Measurements from ENCODE around the gene PTPRK.

DNA sequence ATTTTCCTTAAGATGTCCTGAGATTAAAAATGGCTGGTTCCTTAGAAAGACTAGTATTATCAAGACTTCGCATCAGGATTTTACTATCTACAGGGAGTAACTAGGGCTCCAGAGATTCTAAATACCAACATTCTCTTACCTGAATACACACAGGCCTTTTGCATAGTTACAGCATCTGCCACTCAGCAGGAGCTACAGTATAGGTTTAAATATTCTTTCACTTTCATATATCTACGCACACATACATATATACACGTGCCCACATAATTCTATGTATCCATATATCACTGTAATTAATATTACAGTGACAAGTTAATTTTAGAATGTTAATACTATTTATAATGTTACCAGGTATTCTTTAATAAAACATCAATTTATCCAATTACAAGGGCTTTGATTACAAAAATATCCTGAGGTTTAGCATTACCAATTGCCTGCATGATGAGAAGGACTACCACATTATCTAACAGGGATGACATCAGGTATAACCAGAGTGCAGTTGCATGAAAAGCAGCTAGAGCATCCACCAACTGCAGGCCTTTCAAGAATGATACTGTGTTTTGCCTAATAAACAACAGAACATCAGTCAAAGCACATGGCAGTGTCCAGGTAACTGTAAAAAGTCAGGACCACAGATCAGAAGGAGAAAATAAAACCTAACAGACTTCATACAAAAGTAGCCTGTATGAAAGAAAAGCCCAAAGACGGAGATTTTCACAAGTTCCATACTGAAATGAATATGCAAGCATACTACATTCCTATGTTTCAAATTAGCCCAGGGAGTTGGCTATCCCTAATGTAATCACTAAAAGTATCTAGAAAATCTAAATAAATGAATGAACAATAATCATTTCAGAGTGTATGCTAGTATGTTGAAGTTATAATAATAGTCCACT lies 268.7 kb downstream of the PTPRK start:
- TF ChIP-seq EP300 (IDR thresholded peaks at IDR 0.05) = no peak
- TF ChIP-seq, protein P1, sequence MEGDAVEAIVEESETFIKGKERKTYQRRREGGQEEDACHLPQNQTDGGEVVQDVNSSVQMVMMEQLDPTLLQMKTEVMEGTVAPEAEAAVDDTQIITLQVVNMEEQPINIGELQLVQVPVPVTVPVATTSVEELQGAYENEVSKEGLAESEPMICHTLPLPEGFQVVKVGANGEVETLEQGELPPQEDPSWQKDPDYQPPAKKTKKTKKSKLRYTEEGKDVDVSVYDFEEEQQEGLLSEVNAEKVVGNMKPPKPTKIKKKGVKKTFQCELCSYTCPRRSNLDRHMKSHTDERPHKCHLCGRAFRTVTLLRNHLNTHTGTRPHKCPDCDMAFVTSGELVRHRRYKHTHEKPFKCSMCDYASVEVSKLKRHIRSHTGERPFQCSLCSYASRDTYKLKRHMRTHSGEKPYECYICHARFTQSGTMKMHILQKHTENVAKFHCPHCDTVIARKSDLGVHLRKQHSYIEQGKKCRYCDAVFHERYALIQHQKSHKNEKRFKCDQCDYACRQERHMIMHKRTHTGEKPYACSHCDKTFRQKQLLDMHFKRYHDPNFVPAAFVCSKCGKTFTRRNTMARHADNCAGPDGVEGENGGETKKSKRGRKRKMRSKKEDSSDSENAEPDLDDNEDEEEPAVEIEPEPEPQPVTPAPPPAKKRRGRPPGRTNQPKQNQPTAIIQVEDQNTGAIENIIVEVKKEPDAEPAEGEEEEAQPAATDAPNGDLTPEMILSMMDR (IDR thresholded peaks at IDR 0.05) = no peak

Data from sigmoid colon (tissue), 4 donors.